ENCODE data around the gene SYAP1. TPM values are rescaled to one million over a fixed set of nuclear protein-coding genes. Genes with fewer than 3 reads are reported as not detected.

The SYAP1 gene
- total RNA-seq (10 to 100 TPM; 15.4 to 36.9 (median 15.6) TPM), polyA plus RNA-seq (10 to 100 TPM; 13.6 to 13.7 TPM), total RNA-seq (147 reads per million, percentile 90 among the genes with 10 or more reads in this experiment)

- H3K4me1 Mint-ChIP-seq = peaks cover 2 to 63% (median 39%) of the 10 kb centered on the region in 7 donors
- CTCF ChIA-PET = no interaction called here
- POLR2A ChIA-PET = interaction anchor here (0.8 to 1.4 kb wide), 6 partner anchors 9 to 1386 kb away, joined by 3 to 4 read pairs (median 4); partner anchors contain the start of gene CA5B
These were observed at the start of gene SYAP1 for GRCh38 chrX:16719334-16720084. TSS of gene SYAP1 (plus strand) at chrX:16719612. CDS start at chrX:16719725, 113 bp downstream.

DNA sequence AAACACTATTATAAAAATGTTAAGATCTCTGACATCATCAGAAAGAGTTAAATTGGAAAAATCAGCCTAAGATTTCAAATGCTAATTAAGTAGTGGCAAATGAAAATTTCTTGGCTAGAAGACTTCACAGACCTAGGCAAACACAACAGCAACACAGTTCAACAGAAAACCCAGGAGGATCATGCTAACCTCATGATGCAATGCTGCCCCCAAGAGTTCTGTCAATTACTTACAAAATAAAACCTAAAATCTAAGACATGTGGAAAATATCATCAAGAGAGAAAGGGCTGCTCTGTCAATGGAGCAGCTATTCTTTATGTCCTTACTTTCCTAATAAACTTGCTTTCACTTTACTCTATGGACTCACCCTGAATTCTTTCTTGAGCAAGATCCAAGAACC lies 48.4 kb upstream of the SYAP1 start:
- peak; percentile 64 for ATAC-seq

More at GRCh38 chrX:16719334-16720084, at the start of gene SYAP1:
- Mint-ChIP-seq H3K27me3 (no peaks in the 10 kb centered on the region), H3K27ac (peak within 1 kb of the TSS; percentile 92 to 100 (median 99)), H3K4me3 (peak within 1 kb of the TSS; percentile 88 to 98 (median 94)), H3K9me3 (peaks cover 0 to 5% (median 0%) of the 10 kb centered on the region in 11 donors), H3K36me3 (peaks cover 0 to 5% (median 1%) of the 10 kb centered on the region in 5 donors)
- ATAC-seq (peak; percentile 96), DNase-seq (peak; percentile 85 to 100 (median 96))
- peak within 1 kb of the TSS; percentile 99 for H3K27ac ChIP-seq (ENCODE audit: low read depth, low read length)
- intact Hi-C loops (cut with micrococcal nuclease) = loop anchor here (1.0 to 10.0 kb wide), 15 partner anchors 67 to 1385 kb away; partner anchors contain the start of genes AP1S2 (in 2 of the 2), PIGA (in 2 of the 2), SCML1 (in 2 of the 2) and TXLNG (in 2 of the 2)
- no peaks in the 10 kb centered on the region for H3K9me3 ChIP-seq (ENCODE audit: control insufficient read depth in 2 of 3, low read length in 3 of 3)
- H3K36me3 ChIP-seq (ENCODE audit: control insufficient read depth in 2 of 3, insufficient read depth in 3 of 3, low read length in 3 of 3) = peaks cover 0 to 5% (median 0%) of the 10 kb centered on the region in 3 experiments
- H3K27me3 ChIP-seq (ENCODE audit: control insufficient read depth in 2 of 2, insufficient read depth in 2 of 2, low read length in 2 of 2) = no peaks in the 10 kb centered on the region
- H3K4me3 ChIP-seq (ENCODE audit: low read length) = peak within 1 kb of the TSS; percentile 95
- peaks cover 0 to 10% of the 10 kb centered on the region in 2 donors for H3K4me1 ChIP-seq (ENCODE audit: control insufficient read depth in 2 of 2, insufficient read depth in 2 of 2, low read length in 2 of 2)

GRCh38 chrX:16678689-16679088 lies 40.7 kb upstream of the SYAP1 start:
- peaks cover 0 to 11% (median 0%) of the 10 kb centered on the region in 3 experiments for H3K36me3 ChIP-seq (ENCODE audit: control insufficient read depth in 2 of 3, insufficient read depth in 3 of 3, low read length in 3 of 3)
- H3K27me3 Mint-ChIP-seq = no peaks in the 10 kb centered on the region
- no peaks in the 10 kb centered on the region for H3K4me1 ChIP-seq (ENCODE audit: control insufficient read depth in 2 of 2, insufficient read depth in 2 of 2, low read length in 2 of 2)
- H3K9me3 ChIP-seq (ENCODE audit: control insufficient read depth in 2 of 3, low read length in 3 of 3) = no peaks in the 10 kb centered on the region
- no peak for ATAC-seq
- no peaks in the 10 kb centered on the region for H3K27me3 ChIP-seq (ENCODE audit: control insufficient read depth in 2 of 2, insufficient read depth in 2 of 2, low read length in 2 of 2)
- no peak for DNase-seq
- H3K27ac Mint-ChIP-seq = no peak overlapping the region
- no peaks in the 10 kb centered on the region for H3K4me1 Mint-ChIP-seq
- ChIA-PET CTCF (no interaction called here), POLR2A (no interaction called here)
- peaks cover 0 to 16% (median 4%) of the 10 kb centered on the region in 5 donors for H3K36me3 Mint-ChIP-seq
- H3K27ac ChIP-seq (ENCODE audit: low read depth, low read length) = no peak overlapping the region
- no peak overlapping the region for H3K4me3 ChIP-seq (ENCODE audit: low read length)
- no peak overlapping the region for H3K4me3 Mint-ChIP-seq
- intact Hi-C loops (cut with micrococcal nuclease) = loop anchor here in 1 of 2 donors (10.0 kb wide), 1 partner anchor 1204 kb away; no protein-coding TSS in a partner anchor
- no peaks in the 10 kb centered on the region for H3K9me3 Mint-ChIP-seq

More for the DNA sequence above, 48.4 kb upstream of the SYAP1 start:
- Mint-ChIP-seq H3K4me1 (peaks cover 0 to 5% (median 0%) of the 10 kb centered on the region in 7 donors), H3K4me3 (no peak overlapping the region), H3K36me3 (peaks cover 0 to 3% (median 0%) of the 10 kb centered on the region in 5 donors), H3K9me3 (no peaks in the 10 kb centered on the region), H3K27ac (peak overlapping the region in 1 of 9 donors; percentile 32), H3K27me3 (no peaks in the 10 kb centered on the region)
- Histone ChIP-seq H3K4me1 (ENCODE audit: control insufficient read depth in 2 of 2, insufficient read depth in 2 of 2, low read length in 2 of 2) (no peaks in the 10 kb centered on the region), H3K9me3 (ENCODE audit: control insufficient read depth in 2 of 3, low read length in 3 of 3) (no peaks in the 10 kb centered on the region), H3K4me3 (ENCODE audit: low read length) (no peak overlapping the region), H3K27ac (ENCODE audit: low read depth, low read length) (no peak overlapping the region), H3K27me3 (ENCODE audit: control insufficient read depth in 2 of 2, insufficient read depth in 2 of 2, low read length in 2 of 2) (no peaks in the 10 kb centered on the region), H3K36me3 (ENCODE audit: control insufficient read depth in 2 of 3, insufficient read depth in 3 of 3, low read length in 3 of 3) (no peaks in the 10 kb centered on the region)
- intact Hi-C loops (cut with micrococcal nuclease) = loop anchor here (1.0 to 10.0 kb wide), 8 partner anchors 226 to 1196 kb away; partner anchors contain the start of genes AP1S2 (in 1 of the 2) and GRPR (in 1 of the 2)
- ChIA-PET POLR2A (no interaction called here), CTCF (interaction anchor here (0.7 kb wide), 3 partner anchors 25 to 546 kb away, joined by 3 to 4 read pairs (median 3); no protein-coding TSS in a partner anchor)
- peak in 7 of 9 donors; percentile 13 to 57 (median 37) for DNase-seq

DNA sequence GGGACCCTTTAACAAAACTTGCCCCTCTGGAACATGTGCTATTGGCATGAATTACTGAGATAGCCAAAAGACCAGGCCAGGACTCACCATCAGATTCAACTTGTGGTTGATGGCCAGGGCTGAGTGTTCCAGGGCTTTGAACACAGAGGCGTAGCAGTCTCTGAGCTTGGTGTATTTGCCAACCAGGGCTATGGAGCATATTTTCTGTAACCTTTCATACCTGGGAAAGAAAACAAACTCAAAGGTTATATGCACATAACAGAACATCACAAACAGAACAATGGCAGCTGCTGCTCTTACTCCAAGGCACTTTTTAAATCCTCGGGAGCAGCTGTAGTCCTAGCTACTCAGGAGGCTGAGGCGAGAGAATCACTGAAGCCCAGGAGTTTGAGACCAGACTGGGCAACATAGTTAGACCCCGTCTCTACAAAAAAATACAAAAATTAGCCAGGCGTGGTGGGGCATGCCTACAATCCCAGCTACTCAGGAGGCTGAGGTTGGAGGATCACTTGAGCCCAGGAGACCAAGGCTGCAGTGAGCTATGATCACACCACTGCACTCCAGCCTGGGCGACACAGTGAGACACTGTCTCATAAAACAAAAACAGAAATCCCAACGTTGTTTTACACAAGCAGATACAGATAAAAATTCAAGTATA lies 36.3 kb upstream of the SYAP1 start:
- Histone ChIP-seq H3K4me3 (ENCODE audit: low read length) (no peak overlapping the region), H3K9me3 (ENCODE audit: control insufficient read depth in 2 of 3, low read length in 3 of 3) (no peaks in the 10 kb centered on the region), H3K4me1 (ENCODE audit: control insufficient read depth in 2 of 2, insufficient read depth in 2 of 2, low read length in 2 of 2) (no peaks in the 10 kb centered on the region), H3K27ac (ENCODE audit: low read depth, low read length) (no peak overlapping the region), H3K36me3 (ENCODE audit: control insufficient read depth in 2 of 3, insufficient read depth in 3 of 3, low read length in 3 of 3) (peaks cover 0 to 14% (median 0%) of the 10 kb centered on the region in 3 experiments), H3K27me3 (ENCODE audit: control insufficient read depth in 2 of 2, insufficient read depth in 2 of 2, low read length in 2 of 2) (no peaks in the 10 kb centered on the region)
- Mint-ChIP-seq H3K36me3 (peaks cover 0 to 16% (median 4%) of the 10 kb centered on the region in 5 donors), H3K27me3 (no peaks in the 10 kb centered on the region), H3K4me1 (no peaks in the 10 kb centered on the region), H3K9me3 (no peaks in the 10 kb centered on the region), H3K4me3 (no peak overlapping the region), H3K27ac (no peak overlapping the region)
- intact Hi-C loops (cut with micrococcal nuclease) = no loop called here
- ChIA-PET POLR2A (interaction anchor here (0.8 kb wide), 1 partner anchor 15 kb away, joined by 3 read pairs; no protein-coding TSS in a partner anchor), CTCF (interaction anchor here (0.6 kb wide), 1 partner anchor 89 kb away, joined by 3 read pairs; no protein-coding TSS in a partner anchor)
- no peak for DNase-seq
- no peak for ATAC-seq

GRCh38 chrX:16687514-16687913 lies 31.9 kb upstream of the SYAP1 start:
- H3K27ac Mint-ChIP-seq = no peak overlapping the region
- no peaks in the 10 kb centered on the region for H3K27me3 ChIP-seq (ENCODE audit: control insufficient read depth in 2 of 2, insufficient read depth in 2 of 2, low read length in 2 of 2)
- POLR2A ChIA-PET = no interaction called here
- no peak overlapping the region for H3K4me3 Mint-ChIP-seq
- H3K4me1 ChIP-seq (ENCODE audit: control insufficient read depth in 2 of 2, insufficient read depth in 2 of 2, low read length in 2 of 2) = no peaks in the 10 kb centered on the region
- ATAC-seq (no peak), DNase-seq (no peak)
- no peak overlapping the region for H3K4me3 ChIP-seq (ENCODE audit: low read length)
- CTCF ChIA-PET = interaction anchor here (0.9 kb wide), 1 partner anchor 240 kb away, joined by 3 read pairs; no protein-coding TSS in a partner anchor
- H3K9me3 ChIP-seq (ENCODE audit: control insufficient read depth in 2 of 3, low read length in 3 of 3) = no peaks in the 10 kb centered on the region
- intact Hi-C loops (cut with micrococcal nuclease) = no loop called here
- peaks cover 0 to 13% (median 0%) of the 10 kb centered on the region in 3 experiments for H3K36me3 ChIP-seq (ENCODE audit: control insufficient read depth in 2 of 3, insufficient read depth in 3 of 3, low read length in 3 of 3)
- no peaks in the 10 kb centered on the region for H3K4me1 Mint-ChIP-seq
- peaks cover 0 to 7% (median 0%) of the 10 kb centered on the region in 5 donors for H3K36me3 Mint-ChIP-seq
- H3K27me3 Mint-ChIP-seq = no peaks in the 10 kb centered on the region
- H3K9me3 Mint-ChIP-seq = no peaks in the 10 kb centered on the region
- H3K27ac ChIP-seq (ENCODE audit: low read depth, low read length) = no peak overlapping the region

DNA sequence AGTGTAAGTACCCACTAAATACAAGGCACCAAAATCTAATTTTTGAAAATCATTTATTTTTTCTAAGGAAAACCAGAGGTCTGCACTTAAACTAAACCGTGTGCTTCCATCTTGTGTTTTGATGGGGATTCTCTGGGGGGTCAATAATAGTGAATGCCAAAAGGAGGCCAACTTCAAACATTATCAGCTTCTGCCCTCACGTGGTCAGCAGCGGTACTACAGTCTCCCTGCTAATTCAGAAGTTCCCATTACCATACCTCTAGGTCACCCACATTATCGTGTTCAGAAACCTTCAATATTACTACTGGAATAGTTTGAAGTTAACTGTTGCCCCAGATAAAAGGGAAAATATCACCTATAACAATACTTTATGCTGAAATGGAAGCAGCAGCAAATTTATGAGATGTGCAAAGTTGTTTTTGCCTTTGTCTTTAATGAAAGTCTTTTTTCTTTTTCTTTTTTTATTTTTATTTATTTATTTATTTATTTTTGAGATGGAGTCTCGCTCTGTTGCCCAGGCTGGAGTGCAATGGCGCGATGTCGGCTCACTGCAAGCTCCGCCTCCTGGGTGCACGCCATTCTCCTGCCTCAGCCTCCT lies 24.2 kb upstream of the SYAP1 start:
- peaks cover 0 to 5% (median 0%) of the 10 kb centered on the region in 7 donors for H3K4me1 Mint-ChIP-seq
- H3K4me3 Mint-ChIP-seq = no peak overlapping the region
- Histone ChIP-seq H3K4me3 (ENCODE audit: low read length) (no peak overlapping the region), H3K27me3 (ENCODE audit: control insufficient read depth in 2 of 2, insufficient read depth in 2 of 2, low read length in 2 of 2) (no peaks in the 10 kb centered on the region), H3K9me3 (ENCODE audit: control insufficient read depth in 2 of 3, low read length in 3 of 3) (no peaks in the 10 kb centered on the region), H3K36me3 (ENCODE audit: control insufficient read depth in 2 of 3, insufficient read depth in 3 of 3, low read length in 3 of 3) (peaks cover 0 to 4% (median 0%) of the 10 kb centered on the region in 3 experiments), H3K4me1 (ENCODE audit: control insufficient read depth in 2 of 2, insufficient read depth in 2 of 2, low read length in 2 of 2) (no peaks in the 10 kb centered on the region), H3K27ac (ENCODE audit: low read depth, low read length) (no peak overlapping the region)
- H3K36me3 Mint-ChIP-seq = peaks cover 0 to 5% (median 0%) of the 10 kb centered on the region in 5 donors
- CTCF ChIA-PET = interaction anchor here (0.6 to 1.3 kb wide), 3 partner anchors 19 to 573 kb away, joined by 3 read pairs; no protein-coding TSS in a partner anchor
- POLR2A ChIA-PET = no interaction called here
- ATAC-seq (peak; percentile 84), DNase-seq (peak in 8 of 9 donors; percentile 14 to 62 (median 46))
- H3K27me3 Mint-ChIP-seq = no peaks in the 10 kb centered on the region
- no peaks in the 10 kb centered on the region for H3K9me3 Mint-ChIP-seq
- H3K27ac Mint-ChIP-seq = peak overlapping the region in 1 of 9 donors; percentile 56
- intact Hi-C loops (cut with micrococcal nuclease) = loop anchor here (1.0 to 2.0 kb wide), 6 partner anchors 259 to 1346 kb away; partner anchors contain the start of gene GRPR (in 1 of the 2)
